HL-60/S4 treated with phorbol 12-myristate 13-acetate at 8.2 ng/mL for 4 days and 3 days (cell line): ENCODE data around the gene CNNM4.

Experiments
- in situ Hi-C: fragments of 300-500 bp; cut with MboI; formaldehyde crosslinking; loops from 2 replicates; pipeline ENCODE4 v1.15.0; 2022; ENCODE audit warnings: low sequenced_read_pairs

The CNNM4 gene

GRCh38 chr2:96828874-96829273, 68.2 kb downstream of the CNNM4 start:
- in situ Hi-C loops = no loop called here

GRCh38 chr2:96830044-96830562, 69.4 kb downstream of the CNNM4 start:
- in situ Hi-C loops = no loop called here

- in situ Hi-C loops = no loop called here
Observed at GRCh38 chr2:96831679-96832078, 71.0 kb downstream of the CNNM4 start.

- in situ Hi-C loops = no loop called here
Observed at GRCh38 chr2:96832408-96832753, 71.7 kb downstream of the CNNM4 start.

- in situ Hi-C loops = no loop called here
Observed at GRCh38 chr2:96832754-96833507, 72.2 kb downstream of the CNNM4 start.

- in situ Hi-C loops = no loop called here
Observed at GRCh38 chr2:96835830-96836229, 75.1 kb downstream of the CNNM4 start.

GRCh38 chr2:96837575-96837974, 76.9 kb downstream of the CNNM4 start:
- in situ Hi-C loops = no loop called here

GRCh38 chr2:96838345-96839292, 77.9 kb downstream of the CNNM4 start:
- in situ Hi-C loops = no loop called here

- in situ Hi-C loops = no loop called here
Observed at GRCh38 chr2:96839293-96839874, 78.7 kb downstream of the CNNM4 start.

GRCh38 chr2:96839875-96840850, 79.5 kb downstream of the CNNM4 start:
- in situ Hi-C loops = no loop called here

GRCh38 chr2:96841701-96842495, 81.2 kb downstream of the CNNM4 start:
- in situ Hi-C loops = no loop called here

- in situ Hi-C loops = no loop called here
Observed at GRCh38 chr2:96842600-96842999, 81.9 kb downstream of the CNNM4 start.

GRCh38 chr2:96843538-96844268, 83.0 kb downstream of the CNNM4 start, which contains the start of gene ANKRD23:
ANKRD23 (minus strand) TSS chr2:96844021; CDS start chr2:96843992, 29 bp downstream.
- in situ Hi-C loops = no loop called here

- in situ Hi-C loops = no loop called here
Observed at GRCh38 chr2:96844405-96844808, 83.7 kb downstream of the CNNM4 start.

- in situ Hi-C loops = no loop called here
Observed at GRCh38 chr2:96846825-96847224, 86.1 kb downstream of the CNNM4 start.

GRCh38 chr2:96847586-96847985, 86.9 kb downstream of the CNNM4 start:
- in situ Hi-C loops = no loop called here

- in situ Hi-C loops = no loop called here
Observed at GRCh38 chr2:96848264-96848663, 87.6 kb downstream of the CNNM4 start.

GRCh38 chr2:96852667-96853066, 92.0 kb downstream of the CNNM4 start:
- in situ Hi-C loops = no loop called here

GRCh38 chr2:96853321-96853720, 92.6 kb downstream of the CNNM4 start:
- in situ Hi-C loops = no loop called here
